Measurements from ENCODE around the gene RBMS3.
"Not testable (repeated sequence)": the region's sequence is repeated elsewhere in the genome, so short reads cannot be mapped to it uniquely, and the experiment has no call there.

Gene RBMS3

DNA sequence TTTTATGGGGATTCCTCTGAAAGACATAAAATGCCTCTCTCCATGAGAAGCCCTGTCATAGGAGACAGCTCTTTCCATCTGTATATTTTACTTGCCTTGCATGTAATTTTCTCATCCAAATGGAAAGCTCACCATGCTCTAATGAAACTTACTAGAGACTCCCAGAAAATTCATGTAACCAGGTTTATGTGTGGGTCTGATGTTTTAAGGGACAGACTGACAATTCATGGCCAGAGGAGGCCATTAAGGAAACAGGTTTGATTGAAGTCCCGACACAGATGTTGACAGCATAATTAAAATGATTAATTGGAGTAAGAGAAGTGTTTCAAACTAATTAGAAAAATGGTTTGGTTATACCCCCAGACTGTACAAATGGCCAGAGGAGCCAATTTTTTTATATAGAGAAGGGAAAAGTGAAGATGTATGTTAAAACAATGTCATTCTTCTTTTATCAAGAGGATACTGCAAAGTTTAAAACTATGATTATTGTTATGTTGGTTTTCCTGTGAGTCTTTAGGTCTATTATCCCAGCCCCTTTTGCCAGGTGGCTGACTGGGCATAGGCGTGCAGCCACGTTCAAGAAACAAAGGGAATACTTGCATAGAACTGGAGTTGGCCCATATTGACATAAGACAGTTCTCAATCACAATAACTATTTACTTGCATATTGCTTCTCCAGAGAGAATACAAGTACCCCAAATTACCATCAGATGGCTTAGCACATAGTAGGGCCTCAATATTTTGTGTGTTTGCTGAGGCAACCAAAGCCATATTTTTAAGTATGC, 64.8 kb downstream of the RBMS3 start:
- no peak for DNase-seq

DNA sequence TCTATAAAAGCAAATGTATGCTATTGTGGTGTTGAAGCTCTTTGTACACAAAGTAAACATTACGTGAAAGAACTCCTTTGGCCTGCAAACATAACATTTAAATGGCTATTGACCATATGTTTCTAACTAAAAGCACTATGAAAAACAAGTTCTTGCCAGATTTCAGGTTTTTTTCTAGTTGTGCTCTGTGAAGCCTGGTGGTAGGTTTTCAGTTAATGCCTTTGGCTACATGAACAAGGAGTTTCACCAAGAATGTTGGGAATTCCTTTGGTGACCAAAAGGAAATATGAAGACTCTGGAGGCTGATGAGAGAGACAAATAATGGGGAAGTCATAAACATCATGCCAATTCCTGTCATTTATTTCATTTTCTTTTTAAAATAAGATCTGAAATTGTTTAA, 66.0 kb downstream of the RBMS3 start:
- no peak for DNase-seq

DNA sequence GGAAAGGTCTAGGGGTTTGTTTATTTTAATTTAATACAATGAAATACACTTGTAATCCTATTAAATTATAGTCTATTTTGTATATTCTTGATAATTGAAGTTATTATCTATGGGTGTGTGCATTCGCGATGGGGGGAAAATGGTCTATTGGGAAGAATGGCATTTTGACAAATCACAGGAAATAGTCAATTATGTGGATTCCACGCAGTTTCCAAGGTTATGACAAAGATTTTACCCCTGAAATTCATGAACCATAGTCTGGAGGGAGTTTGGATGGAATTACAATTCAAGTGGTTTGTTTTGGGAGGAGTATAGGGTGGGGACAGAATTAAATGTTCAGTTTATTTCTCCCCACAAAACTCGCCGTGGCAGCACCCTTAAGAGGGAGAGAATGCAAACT, 66.5 kb downstream of the RBMS3 start:
- no peak for DNase-seq

DNA sequence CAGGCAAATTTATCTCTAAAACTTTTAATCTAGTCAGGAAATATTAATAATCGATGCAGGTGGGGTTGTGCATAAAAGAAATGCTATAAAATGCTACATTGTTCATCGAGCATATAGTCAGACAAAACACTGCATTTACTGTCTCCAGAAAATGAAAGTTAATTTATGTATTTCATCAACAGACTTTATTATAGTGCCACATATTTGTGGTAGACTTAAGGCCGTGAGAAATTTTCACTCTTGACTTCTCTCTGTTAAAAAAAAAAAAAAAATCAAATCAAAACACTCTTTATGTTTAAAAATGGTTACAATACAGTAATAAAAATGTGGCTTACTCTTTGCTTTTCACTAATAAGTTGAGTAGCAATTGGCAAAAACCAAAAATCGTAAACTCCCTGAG, 67.4 kb downstream of the RBMS3 start:
- no peak for DNase-seq

DNA sequence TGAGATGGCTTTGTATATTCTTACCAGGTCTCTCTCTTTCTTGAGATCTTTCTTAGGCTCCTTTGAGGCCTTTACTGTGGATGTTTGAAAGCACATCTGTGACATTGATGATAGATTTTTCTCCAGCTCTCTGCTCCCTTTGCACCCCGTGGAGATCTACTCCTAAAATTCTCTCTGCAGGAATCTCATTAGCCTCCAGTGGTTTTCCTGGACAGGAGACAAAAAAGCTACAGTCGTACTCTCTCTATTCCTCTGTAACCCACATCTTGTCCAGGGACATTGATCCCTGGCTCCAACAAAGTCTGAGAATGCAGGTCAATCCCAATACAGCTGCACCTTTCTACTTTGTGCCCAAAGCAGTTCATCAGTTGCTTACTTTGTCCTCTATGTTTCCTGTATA, 68.2 kb downstream of the RBMS3 start:
- DNase-seq, result no peak

DNA sequence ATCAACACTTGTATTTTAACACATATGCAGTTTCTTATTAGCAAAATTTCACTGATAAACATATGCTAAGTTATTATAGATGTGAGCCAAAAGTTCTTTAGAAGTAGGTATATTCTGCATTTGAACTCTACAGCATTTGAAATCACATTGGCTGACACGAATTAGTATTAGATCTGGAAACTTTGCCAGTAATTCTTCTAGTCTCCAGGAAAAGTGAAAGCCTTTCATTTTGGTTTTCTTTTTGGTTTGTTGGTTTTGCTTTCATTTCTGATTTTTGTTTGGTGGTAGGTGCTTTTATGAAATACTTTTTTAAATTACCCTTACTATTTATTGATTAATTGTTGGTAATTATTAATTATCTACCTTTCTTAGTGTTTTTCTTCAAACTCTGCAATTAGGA, 72.9 kb downstream of the RBMS3 start:
- no peak for DNase-seq

DNA sequence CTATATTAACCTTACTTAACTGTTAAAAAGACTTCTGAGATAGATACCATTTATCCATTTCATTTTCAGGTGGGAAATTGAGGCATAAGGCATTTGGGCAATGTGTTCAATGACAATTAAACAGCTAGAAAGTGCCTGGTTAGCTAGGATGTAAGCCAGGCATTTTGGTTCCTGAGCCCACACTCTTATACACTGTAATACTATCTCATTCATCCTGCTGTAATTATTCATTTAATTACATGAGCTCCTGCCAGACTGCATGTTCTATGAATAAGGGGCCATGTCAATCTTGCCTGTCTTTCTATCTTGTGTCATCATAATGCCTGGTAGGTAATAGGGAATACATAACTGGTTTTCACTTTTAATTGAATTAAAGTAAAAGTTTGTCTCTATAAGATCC, 74.0 kb downstream of the RBMS3 start:
- DNase-seq, result no peak

DNA sequence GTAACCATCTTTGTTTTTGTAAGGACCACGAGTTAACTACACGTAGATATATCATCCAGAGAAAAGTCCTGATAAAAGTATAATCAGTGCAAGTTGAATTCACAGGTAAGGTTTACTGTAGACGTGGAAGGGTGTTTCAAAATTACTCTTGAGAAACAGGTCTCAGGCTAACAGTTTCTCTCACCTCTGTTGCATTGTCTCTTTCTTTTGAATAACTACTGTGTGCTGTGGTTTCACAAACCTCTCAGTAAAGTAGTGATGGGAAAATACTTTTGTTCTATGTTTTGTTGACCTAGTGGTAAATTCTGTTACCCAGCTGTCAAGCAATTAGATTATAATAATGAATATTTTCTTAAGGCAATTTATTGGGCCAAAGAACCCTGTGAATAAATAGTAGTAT, 75.2 kb downstream of the RBMS3 start:
- no peak for DNase-seq

DNA sequence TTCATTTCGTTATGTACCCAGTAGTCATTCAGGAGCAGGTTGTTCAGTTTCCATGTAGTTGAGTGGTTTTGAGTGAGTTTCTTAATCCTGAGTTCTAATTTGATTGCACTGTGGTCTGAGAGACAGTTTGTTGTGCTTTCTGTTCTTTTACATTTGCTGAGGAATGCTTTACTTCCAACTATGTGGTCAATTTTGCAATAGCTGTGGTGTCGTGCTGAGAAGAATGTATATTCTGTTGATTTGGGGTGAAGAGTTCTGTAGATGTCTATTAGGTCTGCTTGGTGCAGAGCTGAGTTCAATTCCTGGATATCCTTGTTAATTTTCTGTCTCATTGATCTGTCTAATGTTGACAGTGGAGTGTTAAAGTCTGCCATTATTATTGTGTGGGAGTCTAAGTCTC, 79.4 kb downstream of the RBMS3 start:
- DNase-seq, result not testable (repeated sequence)

DNA sequence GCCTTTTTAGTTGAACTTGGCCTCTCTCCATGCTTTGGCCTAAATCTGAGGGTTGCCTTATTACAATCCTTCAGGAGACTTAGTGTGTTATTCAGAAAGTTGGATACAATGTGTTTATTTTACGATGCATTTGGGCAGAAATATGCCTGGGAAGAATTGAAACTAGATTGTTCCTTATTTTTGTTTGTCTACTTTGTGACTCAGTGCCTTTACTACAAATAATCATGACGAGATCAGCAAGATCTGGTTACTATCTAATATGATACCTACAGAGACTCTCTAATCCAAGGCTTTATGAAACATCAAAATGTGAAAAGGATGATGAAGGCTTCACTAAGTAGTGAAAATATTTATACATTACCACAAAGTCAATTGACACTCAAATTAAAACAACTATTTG, 82.2 kb downstream of the RBMS3 start:
- no peak for DNase-seq

DNA sequence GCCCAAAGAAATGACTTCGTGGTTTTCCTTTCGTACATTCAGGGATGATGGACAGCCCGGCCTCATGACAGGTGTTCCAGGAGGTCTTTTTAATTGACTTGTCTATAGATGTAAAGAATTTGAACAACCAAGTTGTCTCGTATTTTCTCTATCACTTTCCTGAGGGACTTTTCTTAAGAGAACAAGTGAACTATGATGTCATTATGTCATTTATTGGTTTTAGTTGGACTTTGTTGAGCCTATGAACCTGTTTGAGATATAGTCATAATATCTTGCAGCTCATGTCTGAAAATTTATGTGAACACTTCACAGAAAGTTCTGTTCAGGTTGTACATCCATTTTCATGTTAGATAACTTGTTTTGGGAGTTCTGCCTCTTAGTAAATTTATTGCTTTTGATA, 89.2 kb downstream of the RBMS3 start:
- no peak for DNase-seq

DNA sequence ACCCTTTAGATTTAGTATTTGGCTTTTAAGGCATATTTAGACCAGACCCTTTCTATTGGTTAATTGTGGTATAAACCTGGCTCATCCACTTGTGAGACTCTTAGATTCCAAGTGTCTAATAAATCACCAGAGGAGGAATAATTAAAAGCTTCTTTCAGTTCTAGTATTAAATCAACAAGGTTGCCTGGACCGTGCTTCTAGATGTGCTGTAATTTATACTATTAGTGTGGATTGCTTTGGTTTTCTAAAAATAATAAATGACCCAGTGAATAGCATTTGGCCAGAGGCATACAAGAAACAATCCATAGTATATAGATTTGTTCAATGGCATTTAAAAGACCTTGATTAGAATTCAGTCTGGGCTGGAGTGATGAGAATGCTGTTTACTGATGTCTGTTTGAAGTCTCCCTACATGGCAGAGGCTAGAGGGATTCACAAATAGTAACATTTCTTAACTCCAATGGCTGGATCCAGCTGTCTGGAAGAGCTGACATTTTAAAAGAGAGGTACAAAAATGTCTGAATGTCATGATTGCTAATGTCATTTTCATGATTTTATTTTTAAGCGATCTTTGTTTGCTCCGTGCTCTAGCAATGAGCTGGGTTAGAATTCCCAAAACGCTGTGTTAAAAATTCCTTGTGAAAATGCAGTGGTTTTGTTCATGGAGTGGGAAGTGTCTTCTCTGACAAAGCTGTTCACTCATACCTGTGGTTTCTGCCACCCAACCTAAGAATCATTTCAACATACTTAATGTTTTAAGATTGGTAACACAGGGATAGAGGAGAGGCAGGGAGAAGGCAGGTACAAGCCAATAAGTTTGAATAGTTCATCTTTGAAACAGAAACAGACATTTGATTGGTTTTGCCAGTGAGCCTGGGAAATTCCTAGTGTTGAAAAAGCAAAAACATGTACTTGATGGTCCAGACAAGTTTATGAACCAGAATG, 89.9 kb downstream of the RBMS3 start:
- no peak for DNase-seq

DNA sequence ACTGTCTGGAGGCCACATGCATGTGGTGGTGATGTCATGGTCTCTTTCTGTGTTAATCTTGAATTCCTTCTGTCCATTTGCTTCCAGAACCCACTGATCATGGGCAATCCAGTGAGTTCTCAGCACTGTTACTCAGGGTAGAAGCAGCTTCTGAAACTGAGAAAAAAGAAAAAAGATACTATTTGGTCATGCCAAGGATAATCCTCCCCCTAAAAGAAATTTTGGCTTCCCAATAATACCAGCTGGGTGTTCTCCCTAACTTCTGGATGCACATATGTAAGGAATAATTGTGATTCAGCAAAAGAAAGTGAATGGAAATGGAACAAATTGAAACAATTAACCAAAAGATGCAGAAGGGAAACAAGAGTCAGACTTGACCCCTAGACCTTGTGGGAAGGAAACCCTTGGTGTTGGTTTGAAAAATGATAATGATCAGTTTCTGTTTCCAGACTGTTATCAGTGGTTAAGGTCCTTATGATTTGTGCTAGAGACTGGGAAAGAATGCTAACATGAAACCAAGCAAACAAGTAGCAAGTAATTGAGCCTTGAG, 92.3 kb downstream of the RBMS3 start:
- no peak for DNase-seq

DNA sequence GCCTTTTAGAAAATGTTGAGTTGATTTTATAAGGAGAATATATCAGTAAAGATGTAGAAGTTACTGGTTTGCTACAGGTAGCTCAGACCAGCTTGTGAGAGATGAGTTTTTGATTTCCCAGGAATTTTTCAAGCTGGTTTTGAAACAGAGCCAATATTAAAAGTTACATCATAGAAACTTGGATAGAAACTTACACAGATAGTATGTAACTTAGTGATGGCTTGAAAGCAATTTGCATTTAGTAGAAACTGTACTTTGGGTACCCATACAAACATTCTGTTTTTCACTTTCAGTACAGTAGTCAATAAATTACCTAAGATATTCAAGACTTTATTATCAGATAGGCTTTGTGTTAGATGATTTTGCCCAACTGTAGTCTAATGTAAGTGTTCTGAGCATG, 93.4 kb downstream of the RBMS3 start:
- no peak for DNase-seq

DNA sequence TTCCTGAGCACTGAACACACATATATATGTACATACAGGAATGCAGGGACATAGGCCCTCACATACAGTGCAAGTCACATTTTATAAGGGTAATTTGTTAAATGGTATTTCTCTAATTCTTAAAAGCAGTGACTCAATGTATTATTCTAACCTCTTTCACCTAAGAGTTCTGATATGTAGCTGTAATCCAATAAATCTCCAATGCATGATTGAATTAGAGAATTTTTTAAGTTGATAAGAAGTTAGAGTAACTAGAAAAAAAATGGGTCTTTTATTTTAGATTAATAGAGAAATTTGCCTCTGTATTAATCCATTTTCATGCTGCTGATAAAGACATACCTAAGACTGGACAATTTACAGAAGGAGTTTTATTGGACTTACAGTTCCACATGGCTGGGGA, 98.2 kb downstream of the RBMS3 start:
- DNase-seq, result no peak

DNA sequence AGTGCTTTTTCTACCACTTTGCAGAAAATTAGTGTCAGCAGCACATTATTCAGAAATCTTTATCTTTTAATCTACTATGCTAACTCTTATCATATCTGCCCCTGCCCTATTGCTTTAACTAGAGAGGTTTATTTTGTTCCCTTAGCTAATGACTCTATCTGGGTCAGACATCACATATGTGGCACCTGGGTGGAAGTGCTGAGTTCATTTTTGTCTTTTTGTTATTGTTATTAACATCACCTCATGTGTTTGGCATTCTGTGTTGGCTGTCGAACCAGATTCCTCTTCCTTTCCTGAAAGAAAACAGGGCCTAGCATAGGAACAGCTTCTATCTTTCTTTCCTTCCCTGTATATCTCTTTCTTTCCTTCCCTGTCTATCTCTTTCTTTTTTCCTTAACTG, 100.7 kb downstream of the RBMS3 start:
- no peak for DNase-seq

DNA sequence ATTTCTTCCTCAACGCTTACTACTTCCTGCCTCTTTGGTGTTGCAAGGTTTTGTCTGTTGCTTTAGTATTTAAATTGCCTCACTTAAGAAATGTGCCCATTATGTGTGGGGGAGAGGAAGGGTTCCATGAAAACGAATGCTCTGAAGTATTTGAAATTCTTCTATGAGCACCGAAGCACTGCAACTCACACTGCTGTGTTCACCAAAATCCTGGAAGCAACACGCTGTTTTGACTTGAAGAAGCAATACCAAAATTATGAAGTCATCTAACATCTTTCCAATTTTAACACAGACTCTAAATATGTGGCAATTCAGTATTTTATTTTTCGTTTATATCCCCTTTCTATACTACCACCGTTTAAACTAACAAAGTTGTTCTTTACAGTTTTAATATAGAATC, 101.5 kb downstream of the RBMS3 start:
- no peak for DNase-seq

DNA sequence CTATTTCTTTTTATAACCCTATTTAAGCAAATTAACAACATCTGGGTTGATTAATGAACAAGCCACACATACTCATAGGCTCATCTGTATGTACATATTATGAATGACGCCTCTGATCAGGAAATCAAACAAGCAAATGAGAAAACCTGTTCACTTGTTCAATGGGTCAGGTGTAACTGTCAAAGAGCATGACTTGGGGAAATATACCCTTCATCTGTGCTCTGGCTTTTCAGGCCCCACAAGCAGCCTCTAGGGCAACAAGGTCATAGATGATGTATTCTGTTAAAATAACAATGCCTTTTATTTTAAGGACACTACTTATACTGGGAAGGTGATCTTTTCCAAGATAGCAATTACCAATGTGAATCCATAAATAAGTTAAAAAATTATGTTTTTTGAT, 102.0 kb downstream of the RBMS3 start:
- DNase-seq, result no peak

DNA sequence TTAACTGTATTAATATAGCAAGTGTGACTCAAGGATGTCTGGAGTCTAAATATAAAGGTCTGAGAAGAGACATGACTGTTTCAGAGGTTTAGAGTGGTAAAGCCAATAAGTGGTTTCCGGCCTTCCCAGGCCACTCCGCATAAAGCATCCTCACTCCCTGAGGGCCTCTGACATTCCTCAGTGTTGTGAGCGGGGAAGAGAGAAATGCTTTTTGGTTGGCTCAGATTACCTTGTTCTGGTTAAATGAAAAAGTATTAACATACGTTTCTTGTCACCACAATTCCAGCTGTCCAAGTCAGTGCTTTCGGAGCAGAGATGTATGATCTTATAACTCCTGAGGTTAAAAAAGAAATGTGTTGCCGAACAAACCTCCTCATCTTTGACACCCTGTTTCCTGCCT, 103.8 kb downstream of the RBMS3 start:
- no peak for DNase-seq

DNA sequence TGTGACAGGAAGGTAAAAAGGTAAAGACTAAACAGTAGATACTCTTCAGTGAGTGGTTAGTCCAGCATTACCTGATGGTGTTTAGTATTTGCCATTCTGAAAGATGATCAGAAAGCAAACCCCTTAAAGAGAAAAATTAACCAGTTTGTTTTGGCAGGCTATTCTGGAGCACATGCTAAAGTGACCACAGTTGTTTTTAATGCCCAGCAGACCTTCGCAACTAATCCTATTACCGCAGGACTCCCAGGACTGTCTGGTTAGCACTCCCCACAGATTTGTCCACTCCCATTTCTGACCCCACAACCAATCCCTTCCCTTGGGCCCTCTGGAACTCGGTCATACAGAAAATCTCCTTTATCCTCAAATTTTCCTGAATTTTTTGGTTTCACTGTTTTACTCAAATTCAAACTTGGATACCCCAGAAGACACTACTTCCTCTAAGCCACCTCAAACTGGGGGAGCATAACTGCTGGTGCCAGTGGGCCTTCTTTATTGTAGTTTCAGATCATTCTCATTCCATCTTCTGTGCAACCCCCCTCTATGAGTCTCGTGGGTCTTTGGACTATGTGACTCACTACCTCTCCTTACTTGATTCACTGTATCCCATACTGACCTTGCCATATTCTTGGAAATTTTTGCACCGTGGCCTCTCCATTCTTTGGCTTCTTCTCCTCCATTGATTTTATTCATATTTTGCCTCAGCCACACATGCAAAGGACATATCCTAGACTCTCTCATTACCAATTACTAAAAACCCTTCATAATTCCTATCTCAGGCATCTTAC, 104.4 kb downstream of the RBMS3 start:
- no peak for DNase-seq

DNA sequence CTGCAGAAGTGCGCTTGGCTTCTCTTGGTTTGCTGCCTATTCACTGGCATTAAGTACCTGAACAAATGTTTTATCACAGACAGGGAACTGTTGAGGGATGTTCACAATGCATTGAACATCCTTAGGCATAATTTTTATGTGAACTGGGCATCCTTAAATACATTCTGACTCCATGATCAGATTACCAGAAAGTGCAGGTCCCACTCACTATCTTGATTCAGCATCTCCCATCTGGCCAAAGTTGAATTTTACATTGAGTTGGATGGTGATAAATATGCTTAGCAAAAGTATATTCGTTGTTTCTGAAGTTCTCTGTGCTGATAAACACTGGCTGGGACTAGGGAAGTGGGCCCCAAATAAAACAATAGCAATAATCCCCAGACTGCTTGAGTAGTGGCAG, 108.5 kb downstream of the RBMS3 start:
- no peak for DNase-seq

DNA sequence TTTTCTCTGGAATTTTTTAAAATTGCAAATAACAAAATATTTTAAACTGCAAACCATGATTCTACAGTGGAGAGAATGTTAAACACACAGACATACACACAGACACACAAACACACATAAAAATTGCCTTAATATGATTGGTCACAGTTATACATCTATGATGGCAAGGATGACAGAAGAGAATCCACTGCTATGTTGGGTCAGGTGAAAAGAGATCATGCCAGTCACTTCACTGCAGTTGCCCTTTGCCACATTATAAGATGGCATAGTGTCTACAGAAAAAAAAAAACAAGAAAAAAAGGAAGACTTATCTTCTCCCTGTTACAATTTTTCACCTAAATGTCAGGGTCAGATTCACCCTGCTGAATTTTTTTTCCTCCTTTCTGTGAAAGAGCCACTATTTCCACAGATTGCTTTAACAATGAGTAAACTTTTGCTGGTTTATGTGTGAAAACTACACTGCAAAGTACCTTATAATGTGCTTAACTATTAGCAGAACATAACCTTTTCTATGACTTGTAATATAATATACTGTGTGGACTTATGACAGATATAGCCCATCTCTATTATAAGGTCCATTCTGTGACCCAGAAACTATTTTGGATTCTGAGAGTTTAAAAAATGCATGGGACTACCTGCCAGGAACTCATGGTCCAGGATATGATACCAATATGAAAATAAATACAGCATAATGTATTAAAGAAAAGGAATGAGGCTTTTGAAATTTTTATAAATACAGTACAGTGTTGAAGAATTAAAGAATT, 111.9 kb downstream of the RBMS3 start:
- DNase-seq, result no peak

Data from GDM1 (cell line).